SK-N-SH (cell line): Measurements from ENCODE around the gene TFF3. TPM values are rescaled to one million over a fixed set of nuclear protein-coding genes. Genes with fewer than 3 reads are reported as not detected.

Experiments
- CTCF ChIA-PET: fragments of 300-600, 350-600 bp; formaldehyde crosslinking; extraction: SDS; loops from one replicate; lab custom pipeline; 2021; lab: Yijun Ruan, JAX
- POLR2A ChIA-PET: fragments of 350-600 bp; sonication (Branson Sonifier 250); formaldehyde crosslinking; extraction: SDS; loops from one replicate; lab custom pipeline; 2020; ENCODE audit warnings: antibody characterized with exemption, inconsistent platforms; lab: Yijun Ruan, JAX
- DNase-seq: peaks from one replicate; pipeline ENCODE4 v3.0.0; 2012
- H2AFZ ChIP-seq: fragments of 200-600 bp; sonication (generic); 2 replicates; pipeline ENCODE4 v1.8.1; 2016; ENCODE audit warnings: antibody characterized with exemption, mild to moderate bottlenecking, low read depth
- H3F3A ChIP-seq: fragments of 200-600 bp; sonication (generic); replicated peaks from 2 replicates; pipeline ENCODE3; 2016; ENCODE audit warnings: antibody characterized with exemption, mild to moderate bottlenecking; ENCODE audit not compliant: insufficient read depth
- H3K27ac ChIP-seq, 2 experiments: fragments of 200-500 bp in 1 of 2; fragments of 200-600 bp in 1 of 2; sonication (Bioruptor generic) in 1 of 2; sonication (generic), shearing (Covaris generic) in 1 of 2; 2 replicates each; pipeline versions ENCODE4 v1.5.1 to v1.6.1; 2014 to 2016; ENCODE audit warnings: low read depth in 2 of 2, inconsistent platforms in 1 of 2, low read length in 1 of 2, mild to moderate bottlenecking in 1 of 2, mixed read lengths in 1 of 2
- H3K27me3 ChIP-seq: fragments of 200-600 bp; sonication (generic), shearing (Covaris generic); 2 replicates; pipeline ENCODE4 v1.6.1; 2016; ENCODE audit warnings: mixed run types; ENCODE audit not compliant: insufficient read depth
- H3K36me3 ChIP-seq, 2 experiments: fragments of 200-500 bp in 1 of 2; fragments of 200-600 bp in 1 of 2; sonication (Bioruptor generic) in 1 of 2; sonication (generic) in 1 of 2; replicated peaks in 1 of 2; 2 replicates each; pipeline versions ENCODE3 to v1.5.1; 2014 to 2016; ENCODE audit warnings: low read length in 1 of 2, mild to moderate bottlenecking in 1 of 2; ENCODE audit not compliant: insufficient read depth in 2 of 2, control insufficient read depth in 1 of 2
- H3K4me1 ChIP-seq, 2 experiments: fragments of 200-500 bp in 1 of 2; fragments of 200-600 bp in 1 of 2; sonication (Bioruptor generic) in 1 of 2; sonication (generic), shearing (Covaris generic) in 1 of 2; 2 replicates each; pipeline versions ENCODE4 v1.5.1 to v1.6.1; 2014 to 2016; ENCODE audit warnings: low read depth in 1 of 2, low read length in 1 of 2, mixed run types in 1 of 2; ENCODE audit not compliant: insufficient read depth in 2 of 2, control insufficient read depth in 1 of 2
- H3K4me2 ChIP-seq: fragments of 200-600 bp; sonication (generic), shearing (Covaris generic); 2 replicates; pipeline ENCODE4 v1.6.1; 2017; ENCODE audit warnings: mixed run types
- H3K4me3 ChIP-seq, 2 experiments: fragments of 200-500 bp in 1 of 2; fragments of 200-600 bp in 1 of 2; sonication (Bioruptor generic) in 1 of 2; sonication (generic), shearing (Covaris generic) in 1 of 2; 2 replicates each; pipeline versions ENCODE4 v1.5.1 to v1.8.1; 2014 to 2016; ENCODE audit warnings: low read depth in 2 of 2, inconsistent platforms in 1 of 2, low read length in 1 of 2, mild to moderate bottlenecking in 1 of 2, mixed read lengths in 1 of 2, moderate library complexity in 1 of 2
- H3K79me2 ChIP-seq: fragments of 200-600 bp; sonication (generic); 2 replicates; pipeline ENCODE4 v1.8.1; 2017; ENCODE audit warnings: mild to moderate bottlenecking; ENCODE audit not compliant: insufficient read depth
- H3K9ac ChIP-seq: fragments of 200-600 bp; sonication (generic); 2 replicates; pipeline ENCODE4 v1.6.1; 2017; ENCODE audit warnings: mixed run types
- H3K9me2 ChIP-seq: fragments of 200-600 bp; sonication (generic); 2 replicates; pipeline ENCODE4 v1.6.1; 2017; ENCODE audit warnings: mixed run types
- H3K9me3 ChIP-seq: fragments of 200-600 bp; sonication (generic); 2 replicates; pipeline ENCODE4 v1.6.1; 2017; ENCODE audit warnings: mixed run types, mild to moderate bottlenecking, moderate library complexity
- H4K20me1 ChIP-seq: fragments of 200-600 bp; sonication (generic); 2 replicates; pipeline ENCODE4 v1.6.1; 2017; ENCODE audit warnings: mild to moderate bottlenecking, mixed run types; ENCODE audit not compliant: insufficient read depth
- EZH2phosphoT487 ChIP-seq: fragments of 200-600 bp; sonication (generic); IDR thresholded peaks from 2 replicates; pipeline ENCODE4 v1.6.1; 2017; ENCODE audit warnings: low read depth, mixed run types, mild to moderate bottlenecking, antibody characterized with exemption, moderate library complexity, borderline replicate concordance
- FOSL2 ChIP-seq: IDR thresholded peaks from 2 replicates; pipeline ENCODE4 v1.4.0; 2012; ENCODE audit warnings: low read depth, mild to moderate bottlenecking, moderate library complexity, borderline replicate concordance
- GABPA ChIP-seq: IDR thresholded peaks from 2 replicates; pipeline ENCODE4 v1.4.0; 2012; ENCODE audit warnings: low read depth, mild to moderate bottlenecking
- GATA2 ChIP-seq: sonication (generic); formaldehyde crosslinking; IDR thresholded peaks from 2 replicates; pipeline ENCODE4 v1.5.0; 2020; ENCODE audit warnings: mild to moderate bottlenecking, missing genetic modification reagents
- RAD21 ChIP-seq: IDR thresholded peaks from 2 replicates; pipeline ENCODE4 v1.6.1; 2012; ENCODE audit warnings: mild to moderate bottlenecking, low read length
- SIN3A ChIP-seq: IDR thresholded peaks from 2 replicates; pipeline ENCODE4 v1.6.1; 2012; ENCODE audit warnings: low read depth, mild to moderate bottlenecking, low read length, moderate library complexity, borderline replicate concordance
- TEAD4 ChIP-seq: IDR thresholded peaks from 2 replicates; pipeline ENCODE4 v1.4.0; 2012; ENCODE audit warnings: mild to moderate bottlenecking, borderline replicate concordance; ENCODE audit not compliant: insufficient read depth
- WGBS: methylation state at CpG from one replicate; pipeline ENCODE4 v1.1.6; 2017; ENCODE audit warnings: low lambda C conversion rate; 5-methylcytosine and 5-hydroxymethylcytosine counted together
- polyA plus RNA-seq, 3 experiments: library from polyadenylated mRNA; depleted of rRNA; stranded (reverse); fragments of >200 nt; gene quantifications; 2 replicates each; pipeline ENCODE4 v1.2.3, GENCODE V29; 2012
- TF ChIP-seq, protein P1 (sequence below): fragments of 150-350 bp; IDR thresholded peaks from 2 replicates; pipeline ENCODE4 v1.6.1; 2017; ENCODE audit warnings: antibody characterized with exemption, low read length, low read depth, borderline replicate concordance
- TF ChIP-seq, protein P2 (sequence below): IDR thresholded peaks from 2 replicates; pipeline ENCODE4 v1.6.1; 2012; ENCODE audit warnings: mild to moderate bottlenecking, low read depth, low read length, moderate library complexity

The TFF3 gene
- polyA plus RNA-seq, 1 of the 3 experiments (the other 2 are of a cell fraction), result not detected

DNA sequence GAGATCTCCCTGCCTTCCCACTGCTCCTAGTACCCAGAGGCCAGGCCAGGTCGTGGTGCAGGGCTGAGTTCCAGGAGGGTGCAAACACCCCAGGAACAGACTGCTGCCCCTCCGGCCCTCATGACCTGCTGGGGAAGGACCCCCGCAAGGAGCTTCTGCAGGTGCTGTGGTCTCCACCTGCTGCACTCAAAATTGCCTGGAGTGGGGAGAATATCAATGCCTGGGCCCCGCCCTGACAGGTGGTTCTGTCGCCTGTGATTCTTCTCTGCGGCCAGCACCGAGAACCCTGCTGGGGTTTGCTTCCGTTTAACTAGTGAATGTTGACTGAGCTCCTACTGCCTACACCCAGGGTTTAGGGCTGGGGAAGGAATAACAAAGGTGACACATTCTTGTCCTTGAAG, 2.1 kb upstream of the TFF3 start:
- Histone ChIP-seq H3K27ac (no peak overlapping the region), H3K9me2 (no peaks in the 10 kb centered on the region), H3K4me2 (no peak overlapping the region), H3K4me3 (no peak overlapping the region), H3F3A (no peaks in the 10 kb centered on the region), H3K27me3 (no peaks in the 10 kb centered on the region), H3K4me1 (no peaks in the 10 kb centered on the region; a peak in 1 of 4 replicates), H2AFZ (no peak overlapping the region), H3K9ac (no peak overlapping the region), H3K79me2 (no peaks in the 10 kb centered on the region), H3K36me3 (no peaks in the 10 kb centered on the region), H3K9me3 (no peaks in the 10 kb centered on the region), H4K20me1 (no peaks in the 10 kb centered on the region)
- WGBS, result 80% methylated on average over 1 of the region's 8 CpGs
- ChIA-PET CTCF (no interaction called here), POLR2A (no interaction called here)
- no peak for DNase-seq
- no peak for TF ChIP-seq TEAD4
- no peak for TF ChIP-seq EZH2phosphoT487
- TF ChIP-seq, protein P1, sequence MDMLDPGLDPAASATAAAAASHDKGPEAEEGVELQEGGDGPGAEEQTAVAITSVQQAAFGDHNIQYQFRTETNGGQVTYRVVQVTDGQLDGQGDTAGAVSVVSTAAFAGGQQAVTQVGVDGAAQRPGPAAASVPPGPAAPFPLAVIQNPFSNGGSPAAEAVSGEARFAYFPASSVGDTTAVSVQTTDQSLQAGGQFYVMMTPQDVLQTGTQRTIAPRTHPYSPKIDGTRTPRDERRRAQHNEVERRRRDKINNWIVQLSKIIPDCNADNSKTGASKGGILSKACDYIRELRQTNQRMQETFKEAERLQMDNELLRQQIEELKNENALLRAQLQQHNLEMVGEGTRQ, result no peak

DNA sequence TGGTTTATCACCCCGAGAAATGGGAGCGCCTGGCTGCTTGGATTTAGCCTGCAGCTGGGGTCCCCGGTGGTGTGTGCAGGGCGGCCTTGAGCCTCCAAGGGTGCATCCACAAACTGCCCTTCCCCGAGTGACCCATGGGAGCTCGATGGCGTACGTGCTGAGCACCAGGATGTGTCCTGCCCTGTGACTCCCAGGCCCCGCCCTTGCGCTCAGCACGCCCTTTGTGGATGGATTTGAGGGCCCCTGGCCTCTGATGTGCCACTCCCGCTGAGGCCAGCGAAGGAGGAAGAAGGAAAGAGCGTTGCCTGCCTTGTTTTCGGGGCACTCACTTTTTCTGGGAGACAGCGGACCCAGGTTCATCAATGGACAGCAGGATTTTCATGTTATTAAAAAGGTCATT, 1.7 kb upstream of the TFF3 start:
- no peaks in the 10 kb centered on the region for H3F3A ChIP-seq
- H3K27me3 ChIP-seq, result no peaks in the 10 kb centered on the region
- H4K20me1 ChIP-seq, result no peaks in the 10 kb centered on the region
- TF ChIP-seq, protein P2, sequence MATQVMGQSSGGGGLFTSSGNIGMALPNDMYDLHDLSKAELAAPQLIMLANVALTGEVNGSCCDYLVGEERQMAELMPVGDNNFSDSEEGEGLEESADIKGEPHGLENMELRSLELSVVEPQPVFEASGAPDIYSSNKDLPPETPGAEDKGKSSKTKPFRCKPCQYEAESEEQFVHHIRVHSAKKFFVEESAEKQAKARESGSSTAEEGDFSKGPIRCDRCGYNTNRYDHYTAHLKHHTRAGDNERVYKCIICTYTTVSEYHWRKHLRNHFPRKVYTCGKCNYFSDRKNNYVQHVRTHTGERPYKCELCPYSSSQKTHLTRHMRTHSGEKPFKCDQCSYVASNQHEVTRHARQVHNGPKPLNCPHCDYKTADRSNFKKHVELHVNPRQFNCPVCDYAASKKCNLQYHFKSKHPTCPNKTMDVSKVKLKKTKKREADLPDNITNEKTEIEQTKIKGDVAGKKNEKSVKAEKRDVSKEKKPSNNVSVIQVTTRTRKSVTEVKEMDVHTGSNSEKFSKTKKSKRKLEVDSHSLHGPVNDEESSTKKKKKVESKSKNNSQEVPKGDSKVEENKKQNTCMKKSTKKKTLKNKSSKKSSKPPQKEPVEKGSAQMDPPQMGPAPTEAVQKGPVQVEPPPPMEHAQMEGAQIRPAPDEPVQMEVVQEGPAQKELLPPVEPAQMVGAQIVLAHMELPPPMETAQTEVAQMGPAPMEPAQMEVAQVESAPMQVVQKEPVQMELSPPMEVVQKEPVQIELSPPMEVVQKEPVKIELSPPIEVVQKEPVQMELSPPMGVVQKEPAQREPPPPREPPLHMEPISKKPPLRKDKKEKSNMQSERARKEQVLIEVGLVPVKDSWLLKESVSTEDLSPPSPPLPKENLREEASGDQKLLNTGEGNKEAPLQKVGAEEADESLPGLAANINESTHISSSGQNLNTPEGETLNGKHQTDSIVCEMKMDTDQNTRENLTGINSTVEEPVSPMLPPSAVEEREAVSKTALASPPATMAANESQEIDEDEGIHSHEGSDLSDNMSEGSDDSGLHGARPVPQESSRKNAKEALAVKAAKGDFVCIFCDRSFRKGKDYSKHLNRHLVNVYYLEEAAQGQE, result no peak
- TF ChIP-seq SIN3A (no peak), GABPA (no peak), EZH2phosphoT487 (no peak), GATA2 (CRISPR knock-in tag) (no peak), FOSL2 (no peak), RAD21 (no peak)
- H3K9me2 ChIP-seq, result no peaks in the 10 kb centered on the region
- no peak overlapping the region for H3K27ac ChIP-seq
- DNase-seq, result no peak
- H2AFZ ChIP-seq, result no peak overlapping the region
- no peak overlapping the region for H3K9ac ChIP-seq
- CTCF ChIA-PET, result no interaction called here
- H3K4me2 ChIP-seq, result no peak overlapping the region
- H3K36me3 ChIP-seq, result no peaks in the 10 kb centered on the region
- H3K79me2 ChIP-seq, result no peaks in the 10 kb centered on the region
- POLR2A ChIA-PET, result no interaction called here
- H3K9me3 ChIP-seq, result no peaks in the 10 kb centered on the region
- WGBS, result 56% methylated on average over 7 of the region's 16 CpGs
- no peaks in the 10 kb centered on the region; a peak in 1 of 4 replicates for H3K4me1 ChIP-seq
- no peak overlapping the region for H3K4me3 ChIP-seq
